Stimulated activated CD8-positive, alpha-beta memory T cell treated with anti-CD3 and anti-CD28 coated beads, Interleukin-4, amount 100 ng/mL, for 48 hours (primary cell): Measurements from ENCODE around the gene SEMA3D.

Experiments
- DNase-seq: peaks from one replicate; pipeline ENCODE4 v3.0.0-alpha.2; 2020

SEMA3D gene

DNA sequence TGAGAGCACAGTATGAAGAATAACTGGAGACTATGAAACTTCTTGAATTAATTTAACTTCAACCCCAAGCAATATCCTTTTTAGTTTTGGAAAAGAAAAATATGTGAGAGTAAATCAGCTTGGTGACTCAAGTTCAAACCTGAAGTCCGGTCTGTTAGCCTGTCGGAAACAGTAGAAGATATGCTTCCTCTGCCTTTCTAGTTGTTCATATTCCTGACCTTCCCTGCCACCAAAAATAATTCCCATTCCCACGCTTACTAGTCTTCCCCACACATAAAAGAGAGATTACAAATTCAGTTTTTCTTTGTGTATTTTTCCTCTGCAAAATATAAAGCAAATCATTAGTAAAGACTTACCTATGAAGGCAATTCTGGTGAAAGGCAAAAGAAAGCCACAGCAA, 3.6 kb downstream of the SEMA3D start:
- no peak for DNase-seq

DNA sequence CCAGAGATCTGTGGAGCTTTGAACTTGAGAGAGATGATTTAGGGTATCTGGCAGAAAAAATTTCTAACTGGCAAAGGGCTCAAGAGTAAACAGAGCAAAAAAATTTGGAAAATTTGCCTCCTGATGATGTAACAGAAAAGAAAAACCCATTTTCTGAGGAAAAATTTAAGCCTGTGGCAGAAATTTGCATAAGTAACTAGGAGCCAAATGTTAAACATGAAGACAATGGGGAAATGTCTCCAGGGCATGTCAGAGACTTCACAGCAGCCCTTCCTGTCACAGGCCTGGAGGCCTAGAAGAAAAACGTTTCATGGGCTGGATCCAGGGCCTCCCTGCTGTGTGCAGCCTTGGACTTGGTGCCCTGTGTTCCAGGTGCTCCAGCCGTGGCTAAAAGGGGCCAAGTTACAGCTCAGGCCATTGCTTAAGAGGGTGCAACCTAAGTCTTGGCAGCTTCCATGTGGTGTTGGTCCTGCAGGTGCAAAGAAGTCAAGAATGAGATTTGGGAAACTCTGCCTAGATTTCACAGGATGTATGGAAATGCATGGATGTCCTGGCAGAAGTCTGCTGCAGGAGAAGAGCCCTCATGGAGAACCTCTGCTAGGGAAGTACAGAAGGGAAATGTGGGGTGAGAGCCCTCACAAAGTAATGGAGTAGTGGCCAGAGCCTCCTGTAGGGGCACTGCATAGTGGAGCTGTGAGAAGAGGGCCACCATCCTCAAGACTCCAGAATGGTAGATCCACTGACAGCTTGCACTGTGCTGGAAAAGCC, 8.1 kb downstream of the SEMA3D start:
- no peak for DNase-seq

DNA sequence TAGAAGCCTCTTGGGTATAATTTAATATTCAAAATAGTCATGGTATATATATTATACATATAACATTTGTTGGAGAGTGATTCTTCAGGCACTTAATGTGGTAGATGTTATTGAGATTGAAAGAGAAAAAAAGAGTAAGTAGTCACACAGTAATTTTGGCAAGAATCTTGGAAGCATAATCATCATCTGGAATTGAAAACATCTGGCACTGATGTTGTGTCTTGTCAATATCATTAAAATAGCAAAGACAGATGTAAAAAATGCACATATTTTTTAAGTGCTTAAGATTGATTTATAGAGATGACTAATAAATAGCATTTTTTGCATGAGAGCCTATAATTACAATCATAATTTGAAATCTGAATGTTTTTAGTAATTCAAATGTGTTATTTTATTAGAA, 9.5 kb downstream of the SEMA3D start:
- DNase-seq, result no peak

DNA sequence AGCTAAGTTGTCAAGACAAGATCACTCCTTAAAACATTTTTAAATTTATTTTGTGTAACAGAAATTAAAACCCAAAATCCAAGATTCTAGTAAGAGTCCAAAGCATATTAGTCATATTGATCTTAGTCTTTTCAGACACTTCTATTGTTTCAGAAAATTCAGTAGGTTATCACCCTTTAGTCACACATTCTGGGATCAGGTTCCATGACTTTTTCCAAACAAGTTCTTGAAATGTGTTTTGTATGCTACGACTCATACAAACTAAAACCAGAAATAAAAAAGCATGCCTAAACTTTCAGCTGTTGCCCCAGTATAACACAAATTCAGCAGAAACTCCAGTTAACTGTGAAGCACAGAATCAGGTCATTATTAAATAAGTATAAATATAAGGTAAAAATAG, 10.7 kb downstream of the SEMA3D start:
- DNase-seq, result no peak

DNA sequence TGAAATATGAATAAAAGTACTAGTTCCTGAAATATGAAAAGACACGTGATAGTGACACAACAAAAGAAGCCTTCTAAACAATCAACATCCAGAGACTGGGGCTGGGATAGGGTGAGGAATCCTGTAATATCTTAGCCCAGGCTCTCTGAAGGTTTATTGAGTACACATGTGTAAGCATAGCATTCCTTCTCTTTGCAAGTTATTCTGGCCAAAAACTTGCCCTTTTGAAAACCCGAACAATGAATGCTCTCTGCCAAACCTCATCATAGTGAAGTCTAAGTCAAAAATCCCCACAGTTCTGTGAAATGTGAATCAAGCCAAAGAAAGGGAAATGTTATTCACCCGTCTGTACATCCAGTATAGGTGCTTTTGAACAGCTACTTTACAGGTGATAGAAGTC, 11.6 kb downstream of the SEMA3D start:
- DNase-seq, result no peak

DNA sequence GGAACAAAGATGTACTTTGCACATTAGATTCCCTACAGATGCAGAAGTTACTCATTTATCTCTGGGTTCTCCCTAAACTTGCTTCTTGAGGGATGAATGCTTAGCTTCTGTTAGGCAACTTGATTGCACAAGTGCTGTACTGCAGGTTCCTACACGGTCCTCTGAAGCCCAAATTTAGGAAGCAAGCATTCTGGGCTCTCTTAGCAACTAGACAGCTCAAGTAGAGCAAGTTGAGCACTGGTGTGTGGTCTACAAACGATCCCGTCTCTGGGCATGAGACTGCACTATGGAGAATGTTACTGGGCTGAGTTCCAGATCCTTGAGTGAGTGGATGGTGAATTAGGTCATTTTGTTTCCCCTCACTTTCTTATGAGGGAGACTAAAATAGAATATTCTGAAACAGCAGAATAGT, 14.3 kb downstream of the SEMA3D start:
- no peak for DNase-seq

DNA sequence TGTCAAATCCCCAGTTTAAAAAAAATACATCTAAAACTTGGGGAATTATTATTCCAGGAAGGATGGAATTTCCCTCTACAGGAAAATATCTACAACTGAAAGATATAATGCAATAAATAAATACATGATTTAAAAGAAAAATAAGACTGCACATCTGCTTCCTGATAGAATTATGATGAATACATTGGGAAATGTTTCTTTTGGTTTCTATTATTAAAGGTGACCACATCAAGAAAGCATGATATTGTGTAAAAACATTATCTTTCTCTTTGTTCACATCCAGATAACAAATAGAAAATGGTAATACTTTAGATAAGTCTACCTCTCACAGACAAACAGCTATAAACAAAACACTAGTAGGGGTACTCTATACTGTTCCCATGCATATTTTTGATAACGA, 19.2 kb downstream of the SEMA3D start:
- no peak for DNase-seq

DNA sequence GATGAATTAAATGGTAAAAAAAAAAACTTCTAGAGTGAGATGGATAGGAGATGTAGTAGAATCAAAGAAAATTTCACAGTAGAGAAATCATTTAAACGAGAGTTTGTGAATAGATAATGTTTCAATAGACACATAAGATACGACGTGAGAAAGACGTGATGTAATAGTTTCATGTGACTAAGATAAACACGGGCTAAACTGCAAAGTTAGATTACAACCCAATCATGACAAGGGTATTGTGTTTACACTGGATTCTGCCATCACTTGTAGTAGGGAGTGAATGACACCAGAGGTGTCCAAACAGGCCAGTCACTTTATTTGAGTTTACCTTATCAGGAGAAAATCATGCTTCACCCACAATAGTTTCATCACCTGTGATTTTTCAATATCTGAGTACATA, 21.6 kb downstream of the SEMA3D start:
- DNase-seq, result no peak

DNA sequence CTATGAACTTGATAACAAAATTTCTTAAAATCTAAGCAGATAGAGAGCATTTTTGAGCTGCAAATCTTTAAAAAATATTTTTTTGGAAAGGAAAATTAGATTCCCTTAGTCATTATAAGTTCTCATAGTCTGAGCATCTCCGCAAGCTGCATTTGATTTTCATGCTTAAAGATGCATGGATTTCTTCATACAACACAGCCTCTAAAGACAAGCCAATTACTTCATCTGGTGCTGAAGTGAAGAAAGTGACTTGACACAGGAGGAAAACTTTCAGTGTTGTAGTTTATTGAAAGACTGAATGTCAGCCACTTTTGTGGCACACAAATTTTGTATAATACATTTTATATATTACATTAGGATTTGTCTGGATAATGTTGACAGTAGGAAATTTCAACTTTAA, 22.5 kb downstream of the SEMA3D start:
- no peak for DNase-seq

DNA sequence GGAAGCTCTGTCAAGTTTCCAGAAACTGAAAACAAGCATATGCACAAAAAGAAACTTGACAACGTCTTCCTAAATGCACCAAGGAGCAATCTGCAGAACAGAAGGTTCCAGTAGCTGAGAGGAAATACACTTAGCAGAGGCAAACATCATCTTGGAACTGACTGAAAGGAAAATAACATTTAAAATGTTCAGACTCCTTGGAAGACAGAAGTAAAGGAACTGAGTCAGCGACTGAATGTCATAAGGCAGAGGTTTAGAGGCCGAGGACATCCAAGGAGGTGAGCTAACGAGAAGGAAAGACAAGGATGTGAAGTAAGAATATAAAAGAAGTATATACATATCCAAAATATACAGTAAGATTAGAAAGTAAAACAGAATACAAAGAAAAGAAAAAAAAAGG, 24.1 kb downstream of the SEMA3D start:
- no peak for DNase-seq

DNA sequence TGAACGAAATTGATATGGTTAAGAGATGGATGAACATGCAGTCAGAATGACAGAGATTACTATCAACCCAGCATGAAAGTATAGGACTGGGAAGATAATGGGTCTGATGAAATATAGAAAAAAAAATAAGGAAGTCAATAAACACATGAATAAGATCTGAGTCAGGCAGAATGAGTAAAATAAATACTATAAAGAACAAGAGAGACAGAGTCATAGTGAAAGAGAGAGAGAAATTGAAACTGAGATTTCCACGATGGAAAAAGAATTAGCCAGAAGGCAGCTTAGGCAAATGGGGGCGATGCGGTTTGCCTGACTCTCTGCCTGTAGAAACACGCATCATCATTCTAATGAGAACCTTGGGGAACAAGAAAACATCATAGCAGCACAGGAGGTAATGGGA, 26.6 kb downstream of the SEMA3D start:
- DNase-seq, result no peak

DNA sequence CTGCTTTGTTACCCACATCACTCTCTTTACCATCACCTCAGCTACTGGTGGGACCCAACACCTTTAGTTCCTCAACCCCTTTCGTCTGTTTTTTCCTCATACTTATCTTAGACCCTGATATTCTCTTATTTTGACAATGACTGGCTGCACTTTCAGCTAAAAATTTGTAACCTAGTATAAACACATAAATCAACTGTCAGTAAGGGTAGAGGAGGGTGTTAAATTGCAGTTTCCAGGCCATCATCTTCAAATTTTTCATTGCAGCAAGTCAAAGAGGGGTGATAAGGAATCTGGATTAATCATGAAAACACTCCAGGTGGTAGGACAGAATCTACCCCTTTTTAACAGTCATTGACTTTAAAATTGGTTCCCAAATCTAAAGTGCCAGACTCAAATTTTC, 27.9 kb downstream of the SEMA3D start:
- no peak for DNase-seq

DNA sequence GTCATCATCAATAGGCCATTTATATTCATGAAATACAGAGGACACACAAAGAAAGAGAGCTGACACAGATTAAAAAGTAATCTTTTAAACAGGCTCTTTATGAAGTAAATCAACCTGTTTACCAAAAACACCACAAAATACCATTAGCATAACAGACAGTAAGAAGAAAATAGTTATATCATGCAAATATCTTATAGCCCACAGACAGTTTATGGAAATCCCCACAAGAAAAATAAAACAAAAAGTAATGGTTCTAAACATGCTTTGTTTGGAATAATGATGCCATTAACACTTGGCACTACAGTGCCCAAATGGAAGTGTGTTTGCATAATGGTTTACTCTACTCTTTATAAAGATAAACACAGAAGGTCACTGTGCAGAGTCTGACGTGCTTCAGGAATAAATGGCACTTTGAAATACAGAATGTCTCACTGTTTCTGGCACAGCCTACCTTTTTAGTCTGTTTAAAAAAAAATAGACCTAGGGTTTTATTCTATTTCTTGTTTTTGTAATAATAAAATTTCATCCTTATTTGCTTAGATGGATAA, 30.1 kb downstream of the SEMA3D start:
- no peak for DNase-seq

DNA sequence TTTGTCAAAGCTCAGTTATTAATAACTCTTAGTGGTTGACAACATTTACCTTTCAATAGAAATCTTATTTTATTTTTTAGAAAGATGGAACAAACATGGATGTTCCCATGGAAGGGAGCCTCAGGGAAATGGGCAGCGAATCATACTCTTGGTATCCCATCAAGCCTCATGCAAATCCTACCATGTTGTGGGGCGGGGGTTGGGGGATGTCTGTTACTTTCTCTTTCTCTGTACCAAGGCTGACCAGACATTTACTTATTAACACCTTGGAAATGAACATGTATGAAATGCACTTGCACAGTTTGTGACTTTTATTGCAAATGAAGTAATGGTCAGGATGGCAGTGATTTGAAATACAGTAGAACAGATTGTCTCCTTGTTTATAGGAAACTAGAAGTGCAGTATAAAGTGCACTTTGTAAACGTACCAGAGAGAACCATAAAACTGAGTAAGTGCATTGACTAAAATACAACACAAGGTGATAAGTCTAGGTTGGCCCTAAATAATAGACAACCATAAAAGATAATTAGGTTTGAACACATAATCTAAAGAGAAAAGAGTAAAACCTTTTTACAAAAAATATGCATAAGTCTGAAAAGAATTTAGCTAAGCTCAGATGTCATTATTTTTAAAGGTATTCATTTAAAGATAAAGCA, 32.4 kb downstream of the SEMA3D start:
- no peak for DNase-seq

DNA sequence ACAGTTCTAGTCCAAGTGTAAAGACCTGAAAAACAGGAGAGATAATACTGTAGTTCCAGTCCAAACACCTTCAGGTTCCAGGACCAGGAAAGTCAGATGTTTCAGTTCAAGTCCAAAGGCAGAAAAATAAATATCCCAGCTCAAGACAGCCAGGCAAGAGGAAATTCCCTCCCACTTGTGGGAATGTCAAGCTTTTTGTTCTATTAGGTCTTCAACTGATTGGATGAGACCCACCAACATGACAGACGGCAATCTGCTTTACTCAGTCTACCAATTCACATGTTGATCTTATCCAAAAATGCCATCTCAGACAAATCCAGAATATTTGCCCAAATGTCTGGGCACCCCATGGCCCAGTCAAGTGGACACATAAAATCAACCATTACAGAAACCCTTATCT, 33.1 kb downstream of the SEMA3D start:
- DNase-seq, result no peak

DNA sequence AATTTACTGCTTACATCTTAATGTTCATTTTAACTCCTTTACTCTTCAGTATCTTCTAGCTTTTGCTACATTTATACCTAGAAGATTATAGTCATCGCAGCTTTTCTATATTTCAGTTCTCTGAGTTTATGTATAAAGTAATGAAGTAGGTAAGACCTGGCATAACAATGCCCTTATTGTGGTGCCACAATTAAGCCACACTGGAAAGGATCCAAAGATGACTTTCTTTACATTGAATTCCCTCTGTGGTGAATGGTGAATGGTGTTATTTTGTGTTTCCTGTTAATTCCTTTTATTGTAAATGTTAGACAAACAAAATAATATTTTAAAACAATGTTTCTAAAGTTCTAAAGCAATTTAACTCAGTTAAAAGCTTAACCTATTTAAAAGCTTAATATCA, 36.2 kb downstream of the SEMA3D start:
- no peak for DNase-seq

DNA sequence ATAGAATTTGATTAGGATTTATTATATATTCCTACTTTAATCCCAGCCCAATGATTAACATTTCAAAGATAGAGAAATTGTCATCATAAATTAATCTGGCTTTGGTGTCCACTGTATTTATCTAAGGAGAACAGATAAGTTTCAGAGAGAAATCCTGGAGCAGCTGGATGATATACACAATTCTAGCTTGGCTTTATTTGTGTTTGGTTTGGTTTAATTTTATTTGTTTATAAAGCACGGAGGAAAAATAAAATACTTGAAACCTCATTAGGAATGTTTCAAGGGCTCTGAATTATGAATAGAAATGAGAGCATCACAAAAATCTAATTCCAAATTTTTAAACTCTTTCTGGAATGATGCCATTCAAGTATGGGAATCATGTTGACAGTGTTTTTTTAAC, 42.1 kb downstream of the SEMA3D start:
- DNase-seq, result no peak

DNA sequence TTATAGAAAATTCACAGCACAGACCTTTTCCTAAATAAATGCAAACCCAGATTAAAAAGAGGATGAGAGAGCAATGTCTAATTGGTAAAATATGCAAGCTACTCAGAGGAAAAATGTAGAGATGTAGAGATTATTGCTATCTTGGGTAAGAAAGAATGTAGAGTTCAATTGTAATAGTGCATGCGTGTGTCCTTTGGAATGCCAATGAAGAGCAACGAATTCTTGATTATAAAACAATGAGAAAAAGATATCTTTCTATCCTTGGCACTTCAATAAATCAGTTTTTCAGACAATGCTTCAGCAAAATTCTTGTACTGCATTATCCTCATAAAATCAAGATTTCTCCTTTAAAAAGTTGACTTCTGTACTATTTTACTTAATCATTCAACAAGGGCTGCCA, 50.9 kb downstream of the SEMA3D start:
- DNase-seq, result no peak

DNA sequence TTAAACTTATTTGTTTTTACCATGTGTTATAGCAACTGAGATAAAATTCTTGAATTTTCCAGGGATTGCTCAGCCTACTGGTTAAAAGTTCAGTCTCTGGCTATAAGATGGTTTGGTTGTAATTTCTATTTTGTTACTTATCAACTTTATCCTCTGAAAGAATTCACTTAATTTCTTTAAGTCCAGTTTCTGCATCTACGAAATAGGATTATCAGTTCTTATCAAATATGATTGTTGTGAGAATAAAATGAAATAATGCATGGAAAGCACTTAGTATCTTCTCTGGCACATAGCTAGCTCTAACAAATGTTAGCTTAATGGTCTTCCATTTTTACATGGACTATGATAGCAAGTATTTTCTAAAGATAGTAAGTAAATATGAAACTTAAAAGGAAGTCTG, 53.3 kb downstream of the SEMA3D start:
- DNase-seq, result no peak

DNA sequence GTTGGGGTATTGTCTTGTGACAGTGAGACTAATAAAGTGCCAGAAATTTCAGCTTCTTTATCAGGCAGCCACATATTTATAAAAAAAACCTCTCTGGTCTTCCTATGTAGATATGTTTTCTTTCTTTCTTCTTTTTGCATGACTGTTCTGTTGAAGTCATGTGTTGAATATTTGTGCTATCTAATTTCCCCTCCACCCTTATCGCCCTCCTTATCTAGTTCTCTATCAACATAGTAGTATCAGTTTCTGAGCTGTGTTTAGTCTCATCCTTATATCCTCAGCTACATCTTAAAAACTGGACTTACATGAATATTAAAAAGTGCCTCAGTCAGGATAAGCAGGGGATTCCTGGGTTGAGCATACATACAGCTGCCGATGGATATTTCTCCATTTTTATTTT, 53.9 kb downstream of the SEMA3D start:
- DNase-seq, result no peak

DNA sequence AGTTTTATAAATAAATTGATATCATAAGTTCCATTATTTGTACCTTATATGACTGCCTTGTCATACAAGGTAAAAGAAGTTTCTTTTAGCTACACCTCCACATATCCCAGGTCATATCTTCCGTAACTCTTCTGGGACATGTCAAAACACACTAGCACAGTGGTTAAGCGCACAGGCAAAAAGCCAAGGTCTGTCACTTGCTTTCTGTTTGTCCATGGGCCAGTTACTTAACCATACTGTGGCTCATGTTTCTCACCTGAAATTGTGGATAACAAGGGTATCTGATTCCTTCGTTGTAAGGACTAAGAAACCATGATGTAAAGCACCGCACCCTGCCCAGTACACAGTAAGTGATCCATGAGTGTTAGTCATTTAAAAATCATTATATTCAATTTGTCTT, 56.2 kb downstream of the SEMA3D start:
- no peak for DNase-seq

DNA sequence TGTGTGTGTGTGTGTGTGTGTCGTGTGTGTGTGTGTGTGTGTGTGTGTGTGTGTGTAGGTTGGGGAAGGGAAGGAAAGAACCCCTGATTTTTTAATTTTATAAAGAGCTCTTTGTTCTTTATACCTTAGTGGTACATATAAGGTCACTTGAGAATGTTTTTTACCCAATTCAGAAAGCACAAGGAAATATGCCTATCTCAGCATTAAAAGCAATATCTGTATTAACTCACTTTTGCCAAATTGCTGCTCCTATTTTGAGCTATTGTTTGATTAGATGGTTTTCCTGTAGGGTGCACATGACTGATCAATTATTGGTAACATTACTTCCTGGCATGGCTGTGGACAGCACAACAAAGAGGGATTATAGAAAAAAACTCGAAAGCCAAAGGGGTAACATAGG, 60.5 kb downstream of the SEMA3D start:
- no peak for DNase-seq

DNA sequence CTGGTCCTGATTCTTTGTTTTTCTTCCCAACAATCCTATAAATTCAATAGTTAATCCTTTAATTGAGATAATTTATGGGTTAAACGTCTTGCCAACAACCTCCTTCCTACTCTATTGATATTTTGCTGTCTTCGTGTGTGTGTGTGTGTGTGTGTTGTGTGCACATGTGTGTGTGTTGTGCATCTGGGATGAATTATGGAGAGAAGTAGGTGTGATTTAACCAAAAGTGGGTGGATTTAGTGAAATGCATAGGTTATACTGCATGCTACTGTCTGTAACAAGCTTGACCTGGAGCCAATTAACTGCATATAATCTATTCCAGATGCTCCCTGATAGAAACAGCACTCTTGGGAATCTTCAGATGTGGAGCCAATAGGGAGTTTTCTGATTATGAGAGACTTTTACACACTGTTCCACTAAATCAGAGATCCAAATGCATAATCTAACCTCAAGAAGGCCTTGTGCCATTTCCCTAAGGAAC, 61.2 kb downstream of the SEMA3D start:
- no peak for DNase-seq

DNA sequence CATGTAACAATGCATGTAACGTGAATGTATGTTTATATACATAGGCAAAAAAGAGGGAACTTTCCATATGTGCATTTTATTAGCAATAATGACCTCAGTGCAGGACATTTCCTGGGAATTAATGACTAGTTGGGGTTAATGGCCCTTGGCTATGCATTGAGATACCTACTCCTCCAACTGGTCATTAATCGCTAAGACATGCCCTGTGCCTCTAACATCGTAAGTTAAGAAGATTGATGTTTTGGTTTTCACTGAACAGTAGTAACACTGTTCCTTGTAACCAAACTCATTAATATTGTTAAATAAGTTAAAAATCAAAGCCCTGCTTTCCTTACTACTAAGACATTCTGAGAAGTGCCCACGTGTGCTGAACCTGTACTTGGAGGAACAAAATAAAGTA, 61.7 kb downstream of the SEMA3D start:
- DNase-seq, result no peak

DNA sequence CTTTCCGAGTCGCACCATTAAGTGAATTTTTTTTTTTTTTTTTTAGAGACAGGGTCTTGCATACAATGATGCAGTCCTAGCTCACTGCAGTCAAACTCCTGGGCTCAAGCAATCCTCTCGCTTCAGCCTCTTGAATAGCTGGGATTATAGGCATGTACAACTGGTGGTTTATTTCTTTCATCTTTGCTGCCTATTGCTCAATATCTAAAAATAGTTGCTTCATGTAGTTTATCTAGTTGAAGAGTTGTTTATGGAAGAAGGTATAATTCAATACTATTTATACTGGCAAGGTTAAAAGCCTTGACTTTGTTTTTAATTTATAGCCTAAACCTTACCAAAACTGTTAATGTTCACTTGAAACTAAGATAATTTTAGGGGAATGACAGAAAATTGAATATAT, 66.9 kb downstream of the SEMA3D start:
- DNase-seq, result no peak
